Lung (tissue), 12 donors: ENCODE results near the gene TRIM52. TPM values are rescaled to one million over a fixed set of nuclear protein-coding genes. Genes with fewer than 3 reads are reported as not detected.
A peak's percentile ranks its signal among the peaks of the same experiment; 100 is the strongest.
"Not testable (repeated sequence)": the region's sequence is repeated elsewhere in the genome, so short reads cannot be mapped to it uniquely, and the experiment has no call there.

Experiments
- ATAC-seq: fragments of 200-7000 bp; cut with Tn5 transposase; one replicate; pipeline ENCODE4 v1.9.1; 2020; ENCODE audit warnings: moderate number of reproducible peaks; ENCODE audit not compliant: insufficient read depth, low FRiP score
- DNase-seq, 3 donors: peaks; one replicate each; pipeline ENCODE4 v3.0.0-alpha.2; 2013 to 2017
- H3K27ac ChIP-seq, 2 donors: one replicate each; pipeline ENCODE4 v1.5.1; 2013; ENCODE audit warnings: mild to moderate bottlenecking in 2 of 2, moderate library complexity in 2 of 2, control low read depth in 1 of 2, inconsistent platforms in 1 of 2, low read depth in 1 of 2, low read length in 1 of 2
- H3K27me3 ChIP-seq, 3 donors: one replicate each; pipeline ENCODE4 v1.5.1; 2013; ENCODE audit warnings: low read length in 2 of 3; ENCODE audit not compliant: control insufficient read depth in 3 of 3, insufficient read depth in 3 of 3
- H3K36me3 ChIP-seq, 4 donors: one replicate each; pipeline ENCODE4 v1.5.1; 2013; ENCODE audit warnings: low read length in 4 of 4, mild to moderate bottlenecking in 1 of 4, moderate library complexity in 1 of 4; ENCODE audit not compliant: control insufficient read depth in 4 of 4, insufficient read depth in 4 of 4
- H3K4me1 ChIP-seq, 5 donors: one replicate each; pipeline ENCODE4 v1.5.1; 2013; ENCODE audit warnings: low read length in 5 of 5, mild to moderate bottlenecking in 2 of 5, moderate library complexity in 1 of 5; ENCODE audit not compliant: control insufficient read depth in 5 of 5, insufficient read depth in 5 of 5
- H3K4me3 ChIP-seq: one replicate; pipeline ENCODE4 v1.5.1; 2013; ENCODE audit warnings: mild to moderate bottlenecking, control low read depth, moderate library complexity
- H3K9ac ChIP-seq, 2 donors: one replicate each; pipeline ENCODE4 v1.5.1; 2013; ENCODE audit warnings: low read length in 2 of 2, control low read depth in 1 of 2; ENCODE audit not compliant: insufficient read depth in 1 of 2
- H3K9me3 ChIP-seq, 4 donors: one replicate each; pipeline ENCODE4 v1.5.1; 2013; ENCODE audit warnings: low read length in 3 of 4, mild to moderate bottlenecking in 1 of 4, moderate library complexity in 1 of 4; ENCODE audit not compliant: control insufficient read depth in 4 of 4, insufficient read depth in 3 of 4
- WGBS, 2 donors: extraction: QIAGEN DNeasy Blood & Tissue Kit; methylation state at CpG; one replicate each; pipeline ENCODE4 v1.1.7; 2013; 5-methylcytosine and 5-hydroxymethylcytosine counted together
- polyA plus RNA-seq, 2 donors: library from polyadenylated mRNA; stranded (reverse); fragments of 200-250 nt; gene quantifications; one replicate each; pipeline ENCODE4 v1.2.1, GENCODE V29; 2013
- total RNA-seq, 2 donors: library from RNA; depleted of rRNA in 1 of 2; stranded (reverse); fragments of >200 nt in 1 of 2; gene quantifications; one replicate each; pipeline ENCODE4 v1.2.1, GENCODE V29; 2014 to 2021
- TF ChIP-seq, protein P1 (sequence below): IDR thresholded peaks from 2 replicates; pipeline ENCODE4 v1.5.1; 2012; ENCODE audit warnings: mild to moderate bottlenecking; ENCODE audit errors: control extremely low read depth, extremely low read depth
- donor health status: control.
- donor health status: control.
- donor health status: Bipolar disorder and iron deficiency.
- donor health status: healthy.
- donor health status: DM: yes; HTN: yes; CAD: no.

Gene TRIM52
- total and polyA plus RNA-seq, 4 donors: 6.5 to 19.3 (median 13.8) TPM

DNA sequence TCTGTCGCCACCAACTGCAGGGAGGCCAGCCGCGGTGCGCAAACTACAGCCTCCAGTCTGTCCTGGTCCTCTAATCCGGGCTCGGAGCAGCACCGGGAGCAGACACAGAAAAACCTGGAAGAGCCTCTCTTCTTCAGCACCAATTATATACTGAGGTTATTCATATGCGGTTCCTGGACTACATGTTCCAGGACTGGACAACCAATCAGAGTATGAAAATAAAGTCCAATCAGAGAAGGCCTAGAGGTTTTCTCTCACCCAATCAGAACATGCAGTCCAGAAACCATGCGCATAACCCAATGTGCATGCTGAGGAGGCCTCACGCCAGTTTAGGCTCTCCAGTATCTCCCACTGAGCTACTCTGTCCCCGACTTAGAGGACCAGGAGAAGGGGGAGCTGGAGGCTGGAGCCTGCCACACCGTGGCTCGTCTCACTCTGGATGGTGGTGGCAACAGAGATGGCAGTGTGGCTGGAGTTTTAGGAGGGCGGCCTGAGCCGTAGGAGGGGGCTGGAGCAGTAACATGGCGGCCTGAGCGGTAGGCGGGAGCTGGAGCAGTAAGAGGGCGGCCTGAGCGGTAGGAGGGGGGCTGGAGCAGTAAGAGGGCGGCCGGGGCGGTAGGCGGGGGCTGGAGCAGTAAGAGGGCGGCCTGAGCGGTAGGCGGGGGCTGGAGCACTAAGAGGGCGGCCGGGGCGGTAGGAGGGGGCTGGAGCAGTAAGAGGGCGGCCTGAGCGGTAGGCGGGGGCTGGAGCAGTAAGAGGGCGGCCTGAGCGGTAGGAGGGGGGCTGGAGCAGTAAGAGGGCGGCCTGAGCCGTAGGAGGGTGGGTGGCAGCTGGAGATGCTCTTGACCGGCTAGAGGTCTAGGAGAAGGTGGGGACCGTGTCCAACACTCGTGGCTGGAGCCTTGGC lies 20.4 kb upstream of the TRIM52 start:
- ATAC-seq: no peak
- Histone ChIP-seq H3K27ac (no peak overlapping the region), H3K9me3 (no peaks in the 10 kb centered on the region), H3K4me1 (no peaks in the 10 kb centered on the region), H3K27me3 (no peaks in the 10 kb centered on the region), H3K4me3 (no peak overlapping the region), H3K36me3 (no peaks in the 10 kb centered on the region), H3K9ac (no peak overlapping the region)
- WGBS, 2 donors: 92 to 95% methylated on average over 38 to 40 of the region's 40 CpGs
- DNase-seq: no peak
- TF ChIP-seq, protein P1, sequence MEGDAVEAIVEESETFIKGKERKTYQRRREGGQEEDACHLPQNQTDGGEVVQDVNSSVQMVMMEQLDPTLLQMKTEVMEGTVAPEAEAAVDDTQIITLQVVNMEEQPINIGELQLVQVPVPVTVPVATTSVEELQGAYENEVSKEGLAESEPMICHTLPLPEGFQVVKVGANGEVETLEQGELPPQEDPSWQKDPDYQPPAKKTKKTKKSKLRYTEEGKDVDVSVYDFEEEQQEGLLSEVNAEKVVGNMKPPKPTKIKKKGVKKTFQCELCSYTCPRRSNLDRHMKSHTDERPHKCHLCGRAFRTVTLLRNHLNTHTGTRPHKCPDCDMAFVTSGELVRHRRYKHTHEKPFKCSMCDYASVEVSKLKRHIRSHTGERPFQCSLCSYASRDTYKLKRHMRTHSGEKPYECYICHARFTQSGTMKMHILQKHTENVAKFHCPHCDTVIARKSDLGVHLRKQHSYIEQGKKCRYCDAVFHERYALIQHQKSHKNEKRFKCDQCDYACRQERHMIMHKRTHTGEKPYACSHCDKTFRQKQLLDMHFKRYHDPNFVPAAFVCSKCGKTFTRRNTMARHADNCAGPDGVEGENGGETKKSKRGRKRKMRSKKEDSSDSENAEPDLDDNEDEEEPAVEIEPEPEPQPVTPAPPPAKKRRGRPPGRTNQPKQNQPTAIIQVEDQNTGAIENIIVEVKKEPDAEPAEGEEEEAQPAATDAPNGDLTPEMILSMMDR: no peak

DNA sequence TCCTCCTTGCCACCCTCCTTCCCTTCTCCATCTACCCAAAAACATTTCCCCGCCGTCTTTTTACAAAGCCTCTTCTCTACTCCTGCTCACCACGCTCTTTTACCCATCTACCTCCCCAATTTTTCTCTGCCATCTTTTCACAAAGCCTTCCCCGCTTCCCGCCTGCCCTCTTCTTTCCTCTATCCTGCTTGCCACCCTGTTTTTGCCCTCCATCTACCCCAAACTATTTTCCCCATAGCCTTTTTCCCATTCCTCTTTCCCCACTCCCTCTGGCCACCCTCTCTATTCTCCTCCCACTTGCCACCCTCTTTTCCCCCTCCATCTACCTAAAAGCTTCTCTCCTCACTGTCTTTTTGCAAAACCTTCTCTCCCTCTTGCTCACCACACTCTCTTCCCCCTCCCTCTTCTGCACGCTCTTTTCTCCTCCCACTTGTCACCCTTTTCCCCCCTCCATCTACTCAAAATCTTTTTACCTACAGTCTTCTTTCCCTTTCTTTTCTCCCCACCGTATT lies 19.4 kb upstream of the TRIM52 start:
- TF ChIP-seq, protein P1: no peak
- Histone ChIP-seq H3K4me1 (no peaks in the 10 kb centered on the region), H3K36me3 (no peaks in the 10 kb centered on the region), H3K27me3 (no peaks in the 10 kb centered on the region), H3K4me3 (no peak overlapping the region), H3K27ac (no peak overlapping the region), H3K9ac (no peak overlapping the region), H3K9me3 (no peaks in the 10 kb centered on the region)
- no peak for ATAC-seq
- DNase-seq: no peak
- 90 to 93% methylated on average over 7 of the region's 7 CpGs for WGBS, 2 donors

DNA sequence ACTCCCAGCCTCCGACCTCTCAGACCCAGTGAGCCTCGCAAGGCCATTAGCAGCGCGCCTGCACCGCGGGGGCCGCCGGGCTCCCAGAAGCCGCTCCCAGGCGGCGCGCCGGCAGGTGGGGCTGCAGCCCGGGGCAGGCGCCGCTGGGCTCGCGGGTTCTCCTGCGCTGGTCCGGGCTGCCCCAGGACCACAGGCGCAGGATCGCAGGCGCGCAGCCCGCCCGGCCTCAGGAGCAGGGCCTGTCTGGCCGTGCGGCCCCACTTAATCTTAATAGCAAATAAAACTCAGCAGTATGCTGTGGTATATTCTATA lies 12.4 kb upstream of the TRIM52 start:
- H3K9ac ChIP-seq, H3K27me3 ChIP-seq, ATAC-seq, H3K36me3 ChIP-seq, H3K9me3 ChIP-seq, H3K4me1 ChIP-seq, H3K4me3 ChIP-seq, H3K27ac ChIP-seq: not testable (repeated sequence)
- WGBS, 2 donors: 27 to 39% methylated on average over 27 to 28 of the region's 28 CpGs
- peak in 1 of 3 donors; percentile 11 for DNase-seq

DNA sequence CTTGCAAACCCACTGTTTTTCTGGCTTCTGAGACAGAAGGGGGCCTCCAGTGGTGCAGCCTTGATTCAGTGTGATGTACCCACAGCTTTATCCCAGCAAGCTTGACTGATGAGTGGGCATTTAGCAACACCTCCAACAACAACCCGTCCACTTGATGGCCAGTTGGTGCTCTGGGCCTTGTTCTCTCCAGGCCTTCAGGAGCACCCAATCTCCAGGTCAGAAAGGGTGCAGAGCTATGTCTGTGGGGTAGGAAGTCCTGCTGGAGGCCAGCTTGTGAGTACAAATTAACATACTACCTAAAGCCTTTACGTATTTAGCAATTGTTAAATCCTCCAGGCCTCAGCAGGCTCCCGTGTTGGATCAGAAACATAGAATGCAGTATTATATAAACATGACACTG lies 10.1 kb upstream of the TRIM52 start:
- Histone ChIP-seq H3K4me1 (no peaks in the 10 kb centered on the region), H3K27me3 (no peaks in the 10 kb centered on the region), H3K9me3 (peaks cover 0 to 2% (median 0%) of the 10 kb centered on the region in 4 donors), H3K9ac (no peak overlapping the region), H3K36me3 (no peaks in the 10 kb centered on the region), H3K27ac (no peak overlapping the region), H3K4me3 (no peak overlapping the region)
- ATAC-seq (no peak), DNase-seq (no peak)
- TF ChIP-seq, protein P1: no peak
- WGBS, 2 donors: 92 to 95% methylated on average over 3 of the region's 3 CpGs

DNA sequence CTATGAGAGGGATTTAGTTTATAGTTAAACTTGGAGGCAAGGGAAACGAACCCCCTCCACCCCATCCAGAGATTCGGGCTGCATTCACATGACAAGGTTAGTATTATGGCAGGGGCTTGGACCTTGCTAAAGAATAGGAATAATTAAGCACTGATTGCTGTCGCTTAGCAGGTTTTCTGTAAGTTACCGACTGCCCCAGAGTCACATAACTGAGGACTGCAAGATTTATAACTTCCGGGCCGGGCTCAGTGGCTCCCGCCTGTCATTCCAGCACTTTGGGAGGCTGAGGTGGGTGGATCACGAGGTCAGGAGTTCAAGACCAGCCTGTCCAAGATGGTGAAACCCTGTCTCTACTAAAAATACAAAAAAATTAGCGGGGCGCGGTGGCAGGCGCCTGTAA lies 7.0 kb upstream of the TRIM52 start:
- not testable (repeated sequence) for H3K4me1 ChIP-seq, DNase-seq, H3K4me3 ChIP-seq, H3K36me3 ChIP-seq, H3K9ac ChIP-seq, H3K27me3 ChIP-seq, H3K27ac ChIP-seq, ATAC-seq, H3K9me3 ChIP-seq
- WGBS, 2 donors: 90 to 91% methylated on average over 12 of the region's 12 CpGs

DNA sequence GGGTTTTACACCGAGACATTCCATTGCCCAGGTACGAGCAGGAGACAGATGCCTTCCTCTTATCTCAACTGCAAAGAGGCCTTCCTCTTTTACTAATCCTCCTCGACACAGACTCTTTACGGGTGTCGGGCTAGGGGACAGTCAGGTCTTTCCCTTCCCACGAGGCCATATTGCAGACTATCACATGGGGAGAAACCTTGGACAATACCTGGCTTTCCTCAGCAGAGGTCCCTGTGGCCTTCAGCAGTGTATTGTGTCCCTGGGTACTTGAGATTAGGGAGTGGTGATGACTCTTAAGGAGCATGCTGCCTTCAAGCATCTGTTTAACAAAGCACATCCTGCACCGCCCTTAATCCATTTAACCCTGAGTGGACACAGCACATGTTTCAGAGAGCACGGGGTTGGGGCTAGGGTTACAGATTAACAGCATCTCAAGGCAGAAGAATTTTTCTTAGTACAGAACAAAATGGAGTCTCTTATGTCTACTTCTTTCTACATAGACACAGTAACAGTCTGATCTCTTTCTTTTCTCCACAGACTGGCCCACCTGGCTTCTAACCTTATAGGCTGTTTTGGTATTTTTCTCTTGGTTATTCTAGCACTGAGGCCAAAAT lies 6.5 kb upstream of the TRIM52 start:
- not testable (repeated sequence) for ATAC-seq, H3K9ac ChIP-seq, H3K4me1 ChIP-seq, H3K27ac ChIP-seq, DNase-seq, H3K27me3 ChIP-seq, H3K4me3 ChIP-seq, H3K9me3 ChIP-seq, H3K36me3 ChIP-seq
- 52 to 71% methylated on average over 8 of the region's 8 CpGs for WGBS, 2 donors
